GM19035 (cell line): ENCODE data around the gene HDAC4.
"Not testable (repeated sequence)": the region's sequence is repeated elsewhere in the genome, so short reads cannot be mapped to it uniquely, and the experiment has no call there.

ENCODE experiments used
- ATAC-seq: cut with Tn5 transposase; IDR thresholded peaks from one replicate; pipeline ENCODE4 v1.9.1; 2021; ENCODE audit not compliant: unreplicated experiment

Gene HDAC4

GRCh38 chr2:239042551-239043320, 358.1 kb downstream of the HDAC4 start:
- no peak for ATAC-seq

GRCh38 chr2:239042046-239042445, 358.8 kb downstream of the HDAC4 start:
- ATAC-seq = no peak

GRCh38 chr2:239041062-239041461, 359.8 kb downstream of the HDAC4 start:
- no peak for ATAC-seq

- no peak for ATAC-seq
Measured at GRCh38 chr2:239040152-239040761, 360.6 kb downstream of the HDAC4 start.

GRCh38 chr2:239039479-239039861, 361.4 kb downstream of the HDAC4 start:
- no peak for ATAC-seq

GRCh38 chr2:239038773-239039478, 361.9 kb downstream of the HDAC4 start:
- no peak for ATAC-seq

GRCh38 chr2:239038284-239038683, 362.5 kb downstream of the HDAC4 start:
- ATAC-seq = not testable (repeated sequence)

GRCh38 chr2:239037559-239037910, 363.3 kb downstream of the HDAC4 start:
- ATAC-seq = no peak

- ATAC-seq = no peak
Measured at GRCh38 chr2:239036819-239037558, 363.8 kb downstream of the HDAC4 start.

GRCh38 chr2:239035997-239036731, 364.7 kb downstream of the HDAC4 start:
- ATAC-seq = no peak

GRCh38 chr2:239035361-239035814, 365.4 kb downstream of the HDAC4 start:
- ATAC-seq = no peak

GRCh38 chr2:239034561-239035341, 366.1 kb downstream of the HDAC4 start:
- no peak for ATAC-seq

GRCh38 chr2:239033801-239034560, 366.8 kb downstream of the HDAC4 start:
- no peak for ATAC-seq

GRCh38 chr2:239029958-239030357, 370.9 kb downstream of the HDAC4 start:
- ATAC-seq = no peak

GRCh38 chr2:239028253-239028619, 372.6 kb downstream of the HDAC4 start:
- ATAC-seq = no peak

GRCh38 chr2:239027391-239028252, 373.2 kb downstream of the HDAC4 start:
- no peak for ATAC-seq

GRCh38 chr2:239026711-239027361, 374.0 kb downstream of the HDAC4 start:
- ATAC-seq = no peak

GRCh38 chr2:239025951-239026461, 374.8 kb downstream of the HDAC4 start:
- no peak for ATAC-seq
